DMS79 treated with DMSO at 0.1 percent for 48 hours (cell line): ENCODE data around the gene PYGL.
"Not testable (repeated sequence)": the region's sequence is repeated elsewhere in the genome, so short reads cannot be mapped to it uniquely, and the experiment has no call there.

Source experiments
- DNase-seq: peaks from one replicate; lab custom pipeline; 2025; lab: John Stamatoyannopoulos, UW

The PYGL gene

DNA sequence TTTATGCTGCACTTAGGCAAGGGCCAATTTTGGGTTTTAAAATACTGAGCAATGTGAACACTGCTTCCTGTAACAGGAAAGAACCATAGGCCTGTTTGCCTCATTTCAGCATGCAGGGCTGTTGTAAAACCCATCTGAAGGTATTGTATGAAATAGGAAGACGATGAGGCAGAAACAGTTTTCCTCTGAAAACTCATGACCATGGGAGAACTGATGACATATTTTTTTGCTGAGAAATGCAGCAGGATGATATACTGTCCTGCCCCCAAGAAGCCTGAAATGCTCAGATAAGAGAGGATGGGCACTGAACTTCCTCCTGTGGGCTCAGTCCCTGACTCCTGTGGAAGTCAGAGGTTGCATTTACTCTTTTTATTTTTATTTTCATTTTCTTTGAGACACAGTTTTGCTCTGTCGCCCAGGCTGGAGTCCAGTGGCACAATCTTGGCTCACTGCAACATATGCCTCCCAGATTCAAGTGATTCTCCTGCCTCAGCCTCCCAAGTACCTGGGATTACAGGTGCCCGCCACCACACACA, 17.4 kb downstream of the PYGL start:
- DNase-seq = no peak

DNA sequence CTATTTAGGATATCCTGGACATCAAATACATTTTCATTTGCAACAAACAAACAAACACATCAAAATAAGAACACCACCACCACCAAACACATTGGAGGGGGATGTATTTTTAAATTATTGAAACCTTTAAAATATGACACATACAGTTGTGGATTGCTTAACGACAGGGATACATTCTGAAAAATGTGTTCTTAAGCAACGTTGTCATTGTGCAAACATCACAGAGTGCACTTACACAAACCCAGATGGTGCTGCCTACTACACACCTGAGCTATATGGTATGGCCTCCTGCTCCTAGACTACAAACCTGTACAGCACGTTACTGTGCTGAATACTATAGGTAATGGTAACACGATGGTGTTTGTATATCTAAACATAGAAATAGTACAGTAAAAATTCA, 19.4 kb downstream of the PYGL start:
- DNase-seq = no peak

DNA sequence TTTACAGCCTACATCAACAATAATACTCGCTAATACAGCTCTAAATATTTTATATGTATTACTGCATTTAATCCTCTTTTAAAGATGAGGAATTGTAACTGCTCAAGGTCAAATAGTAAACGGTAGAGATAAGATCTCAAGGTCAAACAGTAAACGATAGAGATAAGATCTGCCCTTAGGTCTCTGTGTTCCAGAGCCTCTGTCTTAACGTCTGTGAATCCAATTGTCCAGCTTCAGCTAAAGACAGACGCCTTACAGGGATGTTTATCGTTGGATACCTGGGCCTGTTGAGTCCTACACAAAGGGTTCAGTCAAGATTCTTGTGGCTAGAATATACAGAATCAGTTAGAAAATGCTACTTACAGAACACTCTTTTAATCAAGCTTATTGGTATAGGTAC, 20.0 kb downstream of the PYGL start:
- DNase-seq = no peak

DNA sequence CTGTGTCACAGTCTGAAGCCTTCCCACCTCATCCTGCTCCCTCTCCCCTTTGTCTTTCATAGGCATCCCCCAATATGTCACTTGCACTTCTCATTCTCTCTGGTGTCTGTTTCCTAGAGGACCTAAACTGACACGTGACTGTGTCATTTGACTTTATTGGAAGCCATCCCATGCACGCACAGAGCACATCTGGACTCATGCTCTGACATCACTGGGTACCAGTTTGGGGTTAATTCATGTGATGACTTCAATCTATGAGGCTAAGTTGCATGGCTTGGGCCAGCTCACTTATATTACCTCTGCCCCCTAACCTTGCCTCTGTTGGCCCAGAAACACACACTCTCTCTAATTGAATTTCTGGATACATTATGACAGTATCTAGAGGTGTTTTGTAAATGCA, 21.5 kb downstream of the PYGL start:
- DNase-seq = no peak

DNA sequence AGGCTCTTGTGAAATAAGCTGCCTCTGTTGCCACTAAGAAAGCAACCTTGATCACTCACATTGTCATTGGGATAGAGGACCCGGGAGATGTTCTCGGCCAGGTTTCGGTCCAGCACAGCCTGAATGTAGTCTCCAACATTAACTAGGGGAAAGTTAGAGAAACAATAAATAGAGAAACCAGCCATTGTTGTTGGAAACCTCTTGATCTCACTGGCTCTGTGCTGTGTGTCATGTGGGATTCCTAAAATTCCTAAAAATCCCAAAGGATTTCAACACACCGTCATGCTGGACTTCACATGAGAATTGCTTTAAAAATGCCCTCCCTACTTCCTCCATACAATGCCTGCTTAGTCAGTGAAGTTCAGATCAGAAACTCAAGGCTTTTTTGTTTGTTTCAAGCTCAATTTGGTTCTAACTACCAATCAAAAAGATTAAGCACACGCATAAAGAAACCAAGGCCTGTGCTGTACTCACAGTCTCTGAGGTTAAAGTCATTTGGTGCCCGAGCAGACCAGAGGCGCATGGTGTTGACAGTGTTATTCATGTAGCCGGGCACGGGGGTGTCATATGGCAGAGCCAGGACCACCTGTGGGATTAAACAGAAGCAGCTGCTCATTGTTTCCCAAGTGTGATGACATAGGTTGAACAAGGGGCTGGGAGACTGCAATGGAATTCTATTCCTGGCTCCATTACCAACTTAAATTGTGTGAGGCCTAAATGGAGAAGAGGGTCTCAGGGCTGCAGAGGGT, 23.6 kb downstream of the PYGL start:
- DNase-seq = no peak

DNA sequence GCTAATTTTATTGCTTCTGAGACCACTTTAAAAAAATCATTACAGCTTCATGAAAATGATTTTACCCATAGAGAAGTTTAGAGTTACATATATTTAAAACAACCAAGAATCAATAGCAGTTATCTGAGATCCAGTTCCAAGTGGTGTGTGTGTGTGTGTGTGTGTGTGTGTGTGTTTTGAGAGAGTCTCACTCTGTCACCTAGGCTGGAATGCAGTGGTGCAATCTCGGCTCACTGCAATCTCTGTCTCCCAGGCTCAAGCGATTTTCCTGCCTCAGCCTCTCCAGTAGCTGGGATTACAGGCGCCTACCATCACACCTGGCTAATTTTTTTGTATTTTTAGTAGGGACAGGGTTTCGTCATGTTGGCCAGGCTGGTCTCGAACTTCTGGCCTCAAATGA, 24.8 kb downstream of the PYGL start:
- not testable (repeated sequence) for DNase-seq

DNA sequence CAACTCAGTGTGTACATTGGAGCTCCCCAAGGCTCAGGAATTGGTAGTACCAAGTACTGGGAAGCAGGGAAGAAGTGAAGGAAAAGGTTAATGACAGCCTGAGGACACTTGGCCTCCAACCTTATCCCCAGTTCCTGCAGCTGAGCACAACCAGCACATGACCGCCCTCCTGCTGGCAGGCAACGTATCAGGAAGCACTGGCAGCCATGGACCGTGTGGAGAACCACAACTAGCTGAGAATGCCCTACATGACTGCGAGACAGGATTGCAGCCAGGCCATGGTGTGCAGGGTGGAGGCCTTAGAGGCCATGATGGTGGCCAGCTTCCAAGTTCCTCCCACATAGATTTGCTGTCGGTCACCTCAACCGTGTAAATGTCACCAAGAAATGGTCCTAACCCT, 26.8 kb downstream of the PYGL start:
- DNase-seq = no peak

DNA sequence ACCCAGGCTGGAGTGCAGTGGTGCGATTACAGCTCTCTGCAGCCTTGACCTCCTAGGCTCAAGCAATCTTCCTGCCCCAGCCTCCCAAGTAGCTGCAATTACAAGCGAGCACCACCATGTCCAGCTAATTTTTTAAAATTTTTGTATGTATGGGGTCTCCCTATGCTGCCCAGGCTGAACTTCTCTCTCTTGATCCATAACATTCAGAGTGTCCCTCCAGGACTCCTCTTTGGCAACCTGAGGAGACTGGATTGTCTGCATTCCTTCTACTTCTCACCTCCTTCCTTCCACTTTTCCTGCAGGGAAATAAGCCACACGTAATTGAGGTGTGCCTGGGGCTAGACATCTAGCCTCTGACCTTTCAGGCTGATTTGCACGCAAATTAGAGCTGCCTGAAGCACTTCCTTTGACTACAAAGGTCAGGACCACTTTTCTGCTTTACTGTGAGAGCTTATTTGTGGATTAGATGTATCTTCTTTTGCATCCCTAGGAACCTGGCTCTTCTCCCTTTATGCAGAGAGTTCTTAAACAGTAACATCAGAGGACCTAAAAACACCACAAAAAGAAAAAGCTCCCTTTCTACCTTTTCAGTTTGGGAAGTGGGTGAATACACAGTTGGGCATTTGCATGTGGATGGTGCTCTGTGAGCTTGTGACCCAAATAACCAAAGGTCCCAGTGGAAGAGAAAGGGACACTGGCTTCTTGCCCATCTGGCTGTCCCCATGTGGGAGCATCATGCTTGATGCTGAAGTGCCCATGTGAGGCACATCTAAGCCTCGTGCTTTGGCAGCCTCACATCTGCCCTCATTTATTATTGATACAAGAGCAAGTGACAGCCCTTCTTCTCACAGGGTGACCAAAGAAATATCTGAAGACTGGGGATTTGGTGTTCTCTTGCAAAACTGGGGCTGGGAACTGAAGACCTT, 33.5 kb downstream of the PYGL start:
- DNase-seq = no peak

DNA sequence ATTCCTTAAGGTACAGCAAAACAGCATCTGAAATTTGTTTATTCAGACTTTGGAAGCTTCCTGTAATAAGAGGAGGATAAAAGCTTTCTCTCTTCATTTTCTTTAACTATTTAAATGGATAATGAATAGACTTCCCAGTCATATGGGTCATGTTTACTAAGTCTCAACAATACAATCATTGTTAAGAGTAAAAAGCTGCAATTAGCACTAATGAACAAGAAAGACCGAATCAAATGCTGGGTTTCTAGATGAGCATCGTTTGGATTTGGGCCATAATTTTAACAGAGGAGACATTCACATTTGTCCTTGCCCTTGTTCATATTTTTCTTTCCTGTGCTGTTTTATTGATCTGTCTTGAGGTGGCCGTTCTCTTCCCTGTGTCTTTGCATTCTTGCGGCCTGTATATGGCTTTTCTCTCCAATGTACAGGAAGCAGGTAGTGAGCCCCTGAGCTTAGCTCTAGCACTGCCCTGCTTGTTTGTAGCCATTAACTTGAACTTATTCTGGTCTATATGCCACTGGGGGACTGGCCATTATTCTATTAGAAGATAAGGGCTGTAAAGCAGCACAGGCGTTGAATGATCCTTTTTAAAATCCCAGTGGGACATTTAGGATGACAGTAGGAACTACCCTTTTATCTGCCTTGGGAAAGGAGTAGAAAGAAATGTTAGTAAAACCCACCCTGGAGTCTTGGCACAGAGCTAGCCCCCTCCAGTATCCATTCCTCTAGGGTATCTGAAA, 37.8 kb downstream of the PYGL start:
- DNase-seq = no peak

DNA sequence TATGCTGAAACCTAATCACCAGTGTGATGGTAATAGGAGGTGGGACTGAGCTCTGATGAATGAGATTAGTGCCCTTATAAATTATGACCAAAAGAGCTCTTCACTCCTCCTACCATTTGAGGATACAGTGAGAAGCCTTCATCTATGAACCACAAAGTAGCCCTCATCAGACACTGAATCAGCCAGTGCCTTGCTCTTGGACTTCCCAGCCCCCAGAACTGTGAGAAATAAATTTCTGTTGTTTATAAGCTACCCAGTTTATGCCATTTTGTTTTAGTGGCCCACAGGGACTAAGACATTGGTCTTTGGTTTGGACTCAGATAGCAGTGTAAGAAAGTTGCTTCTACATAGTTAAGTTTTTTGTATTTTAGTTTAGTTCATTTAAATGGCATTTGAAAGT, 39.6 kb downstream of the PYGL start:
- DNase-seq = no peak

DNA sequence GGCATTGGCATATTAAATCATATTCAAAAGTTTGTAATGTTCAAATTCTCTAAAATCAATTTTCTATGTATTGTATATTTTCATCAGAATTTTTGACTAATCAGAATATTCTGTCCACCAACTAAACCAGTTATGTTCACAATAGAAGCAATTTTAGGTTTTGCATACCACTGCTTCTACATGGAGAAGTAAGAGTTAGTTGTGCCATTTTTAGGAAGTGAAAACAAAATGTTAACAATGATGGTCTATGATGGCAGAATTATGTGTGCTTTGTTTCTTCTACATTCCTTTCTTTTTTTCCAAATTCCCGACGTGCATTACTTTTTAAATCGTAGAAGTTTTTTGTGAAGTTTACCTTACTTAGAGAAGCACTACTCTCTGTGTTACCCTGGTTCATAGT, 42.9 kb downstream of the PYGL start:
- no peak for DNase-seq

DNA sequence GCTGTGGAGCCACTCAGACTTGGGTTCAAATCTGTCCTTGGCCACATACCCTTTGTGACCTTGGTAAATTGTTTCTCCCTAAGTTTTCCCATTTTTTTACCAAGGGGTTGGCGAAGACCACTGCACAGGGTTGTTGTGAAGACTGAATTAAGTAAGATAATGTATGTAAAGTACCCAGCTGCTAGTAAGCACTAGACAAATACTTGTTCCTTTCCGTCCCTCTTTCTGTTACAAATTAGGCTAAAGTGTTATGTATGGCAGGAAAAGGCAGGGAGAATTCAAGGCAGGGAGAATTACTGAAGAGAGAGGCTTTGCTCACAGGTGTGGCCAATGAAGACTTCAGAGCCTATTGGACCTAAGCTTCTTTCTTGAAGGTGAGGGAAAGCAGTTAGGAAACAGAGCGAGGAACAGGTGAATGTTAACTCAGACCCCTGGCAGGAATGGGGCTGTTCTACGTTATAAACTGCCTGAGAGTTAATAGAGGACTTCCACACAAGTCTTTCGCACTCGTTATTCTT, 46.6 kb downstream of the PYGL start:
- DNase-seq = no peak

DNA sequence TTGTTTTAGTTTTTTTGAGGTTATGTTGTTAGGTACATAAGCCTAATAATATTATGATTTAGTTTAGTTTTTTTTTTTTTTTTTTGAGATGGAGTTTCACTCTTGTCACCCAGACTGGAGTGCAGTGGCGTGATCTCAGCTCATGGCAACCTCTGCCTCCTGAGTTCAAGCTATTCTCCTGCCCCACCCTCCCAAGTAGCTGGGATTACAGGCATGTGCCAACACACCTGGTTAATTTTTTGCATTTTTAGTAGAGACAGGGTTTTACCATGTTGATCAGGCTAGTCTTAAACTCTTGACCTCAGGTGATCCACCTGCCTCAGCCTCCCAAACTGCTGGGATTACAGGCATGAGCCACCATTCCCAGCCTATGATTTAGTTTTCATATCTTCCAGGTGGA, 47.3 kb downstream of the PYGL start:
- not testable (repeated sequence) for DNase-seq

DNA sequence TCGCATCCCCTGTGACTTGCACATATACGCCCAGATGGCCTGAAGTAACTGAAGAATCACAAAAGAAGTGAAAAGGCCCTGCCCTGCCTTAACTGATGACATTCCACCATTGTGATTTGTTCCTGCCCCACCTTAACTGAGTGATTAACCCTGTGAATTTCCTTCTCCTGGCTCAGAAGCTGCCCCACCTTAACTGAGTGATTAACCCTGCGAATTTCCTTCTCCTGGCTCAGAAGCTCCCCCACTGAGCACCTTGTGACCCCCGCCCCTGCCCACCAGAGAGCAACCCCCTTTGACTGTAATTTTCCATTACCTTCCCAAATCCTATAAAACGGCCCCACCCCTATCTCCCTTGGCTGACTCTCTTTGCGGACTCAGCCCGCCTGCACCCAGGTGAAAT, 47.9 kb downstream of the PYGL start:
- DNase-seq = not testable (repeated sequence)

DNA sequence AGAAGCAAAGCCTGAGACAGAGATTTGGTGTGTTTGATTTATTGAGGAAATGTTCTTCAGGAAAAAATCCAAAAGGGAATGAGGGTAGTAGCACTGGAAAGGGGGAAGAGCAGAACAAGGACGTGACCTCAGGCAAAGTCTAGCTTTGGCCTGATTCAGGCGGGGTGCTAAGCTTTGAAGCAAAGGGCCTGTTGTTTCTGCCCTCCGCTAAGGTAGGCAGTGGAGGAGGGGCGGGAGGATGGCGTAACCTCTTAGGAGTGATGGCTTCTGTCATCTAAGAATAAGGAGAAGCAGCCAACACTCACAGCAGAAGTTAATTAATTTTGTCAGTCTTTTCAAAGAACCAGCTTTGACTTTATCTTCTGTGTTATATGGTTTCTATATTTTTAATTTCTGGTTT, 52.0 kb downstream of the PYGL start:
- DNase-seq = no peak

DNA sequence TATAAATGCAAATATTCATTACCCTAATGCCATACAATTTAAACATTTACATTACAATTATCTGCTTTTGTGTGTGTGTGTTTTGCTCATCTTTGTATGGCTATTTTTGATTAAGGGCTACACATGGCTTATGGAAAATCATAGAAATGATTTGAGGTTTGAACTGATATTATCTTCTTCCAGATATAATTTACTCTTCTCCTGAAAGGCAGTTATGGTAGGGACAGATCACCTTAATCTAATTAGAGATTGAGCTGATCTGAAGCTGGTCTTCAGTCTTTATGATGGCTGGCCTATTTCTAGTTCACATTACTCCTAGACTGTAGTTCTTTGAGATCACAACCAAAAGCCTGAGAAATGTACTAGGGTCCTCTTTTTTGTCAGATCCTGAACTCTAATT, 56.8 kb downstream of the PYGL start:
- no peak for DNase-seq

DNA sequence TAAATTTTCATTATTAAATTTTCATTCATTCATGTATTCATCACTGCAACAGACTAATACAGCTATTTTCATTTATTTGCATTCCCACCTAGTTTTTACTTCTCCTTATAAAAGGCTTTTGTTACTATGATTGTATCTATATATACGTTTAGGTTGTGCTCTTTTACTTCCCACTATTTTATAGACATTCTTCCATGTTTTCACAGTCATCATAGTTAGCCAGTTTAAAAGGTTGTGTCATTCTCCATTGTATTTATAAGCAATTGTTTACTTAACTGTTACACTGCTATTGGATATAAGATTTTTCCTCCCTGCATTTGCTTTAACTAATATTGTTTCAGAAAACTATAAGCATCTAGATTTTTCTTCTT, 60.5 kb downstream of the PYGL start:
- no peak for DNase-seq

DNA sequence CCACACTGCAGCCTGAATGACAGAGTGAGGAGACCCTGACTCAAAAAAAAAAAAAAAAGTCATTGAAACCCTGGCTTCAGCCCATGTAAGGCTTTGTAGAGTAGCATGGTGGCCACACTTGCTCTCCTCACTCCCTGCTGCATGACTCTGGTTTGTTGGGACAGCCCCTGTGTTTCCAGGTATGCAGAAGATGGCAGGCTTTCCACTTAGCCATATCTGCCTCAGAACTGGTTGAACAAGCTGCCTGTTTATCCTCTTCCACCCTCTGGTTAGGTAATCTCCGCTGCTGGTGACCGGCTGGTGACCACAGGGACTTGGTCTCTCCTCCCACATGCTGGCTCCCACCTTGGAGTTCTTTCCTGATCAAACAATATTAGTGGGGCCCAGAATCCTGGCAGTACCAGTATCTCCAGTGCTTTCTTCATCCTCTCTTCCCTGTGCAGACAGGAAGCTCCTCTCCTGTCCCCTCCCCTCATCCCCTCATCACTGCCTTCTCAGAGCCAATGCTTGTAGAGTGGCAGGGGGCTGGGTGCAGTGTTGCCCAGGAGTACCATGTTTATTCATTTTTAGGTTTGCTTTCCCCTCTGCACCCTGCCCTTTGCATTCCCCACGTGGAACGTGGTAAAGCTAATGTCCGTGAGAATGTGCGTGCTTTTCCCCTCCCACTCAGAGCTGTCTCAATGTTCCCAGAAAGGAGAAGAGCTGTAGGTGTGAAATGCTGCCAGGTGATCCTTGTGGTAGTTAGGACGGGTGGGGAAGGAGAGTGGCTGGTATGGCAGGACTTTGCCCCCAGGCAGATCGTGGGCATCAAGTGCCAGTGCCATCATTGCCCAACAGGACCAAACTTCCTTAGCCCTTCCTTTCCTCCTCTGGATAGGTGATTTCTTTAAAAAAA, 61.1 kb downstream of the PYGL start:
- DNase-seq = no peak

DNA sequence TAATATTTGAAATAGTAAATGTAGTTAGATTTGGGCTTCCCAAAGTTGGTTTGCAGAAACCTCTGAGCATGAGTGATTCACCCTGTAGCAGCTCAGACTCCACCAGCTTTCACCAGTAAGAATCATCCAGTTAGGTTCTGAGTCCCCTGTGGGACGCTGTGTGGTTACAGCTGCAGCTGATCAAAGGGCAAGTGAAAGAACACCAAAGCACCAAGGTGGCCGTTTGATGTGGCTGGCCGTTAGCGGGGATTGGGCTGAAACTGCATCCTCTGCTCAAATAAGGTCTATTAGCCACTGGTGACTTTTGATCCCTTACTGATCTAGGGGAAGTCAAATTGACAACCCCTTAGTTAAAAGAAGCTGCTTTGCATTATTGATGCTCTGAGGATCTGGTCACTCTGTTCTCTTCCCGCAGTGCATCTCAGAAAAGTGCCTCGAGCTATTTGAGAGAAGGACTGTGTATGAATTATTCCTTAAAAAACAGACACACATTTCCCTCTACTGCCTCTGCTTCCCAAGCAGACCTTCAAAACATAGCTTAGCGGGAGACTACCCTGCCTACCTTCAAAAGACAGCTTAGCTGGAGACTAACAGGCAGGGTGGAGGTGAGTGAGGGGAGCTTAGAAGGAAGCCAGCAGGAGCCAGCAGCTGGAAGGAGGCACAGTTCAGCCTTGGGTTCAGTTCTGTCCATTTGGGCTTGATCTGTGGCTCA, 68.8 kb downstream of the PYGL start:
- no peak for DNase-seq

DNA sequence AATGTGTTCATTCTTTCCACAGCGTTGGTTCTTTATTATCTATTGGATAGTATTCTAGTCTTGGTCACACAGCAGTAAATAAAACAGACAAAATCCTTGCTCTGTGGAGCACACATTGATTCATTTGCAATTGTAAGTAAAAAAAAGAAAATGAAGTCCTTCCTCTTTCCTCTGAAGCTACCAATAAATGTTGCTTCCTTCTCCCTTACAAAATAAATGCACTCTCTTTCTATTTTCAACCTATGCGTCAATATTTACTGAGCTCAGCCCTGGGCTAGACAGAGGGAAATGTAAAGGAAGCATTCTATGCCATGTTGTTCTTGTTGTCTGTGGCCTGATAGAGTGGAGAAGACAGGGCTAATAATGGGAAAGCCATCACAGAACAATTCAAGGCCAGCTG, 69.5 kb downstream of the PYGL start:
- no peak for DNase-seq
